Immature natural killer cell (primary cell): ENCODE measurements around the gene EMC8. TPM values are rescaled to one million over a fixed set of nuclear protein-coding genes. Genes with fewer than 3 reads are reported as not detected.
A peak's percentile ranks its signal among the peaks of the same experiment; 100 is the strongest.

Experiments
- DNase-seq, 3 donors: peaks; one replicate each; pipeline ENCODE4 v3.0.0; 2022; ENCODE audit warnings: mixed read lengths in 1 of 3
- H3K27ac Mint-ChIP-seq, 6 donors: one replicate each; pipeline ENCODE4 v1.8.0; 2020; ENCODE audit warnings: mixed read lengths in 6 of 6, mild to moderate bottlenecking in 5 of 6, inconsistent platforms in 4 of 6, moderate library complexity in 3 of 6
- H3K27me3 Mint-ChIP-seq, 3 donors: one replicate each; pipeline ENCODE4 v1.8.0; 2020 to 2021; ENCODE audit warnings: low read depth in 3 of 3, mild to moderate bottlenecking in 3 of 3, mixed read lengths in 3 of 3, moderate library complexity in 3 of 3, inconsistent platforms in 1 of 3
- H3K36me3 Mint-ChIP-seq, 3 donors: one replicate each; pipeline ENCODE4 v1.8.0; 2020; ENCODE audit warnings: mixed read lengths in 3 of 3, inconsistent platforms in 2 of 3, mild to moderate bottlenecking in 2 of 3
- H3K4me1 Mint-ChIP-seq, 2 donors: one replicate each; pipeline ENCODE4 v1.8.0; 2020; ENCODE audit warnings: inconsistent platforms in 2 of 2, mild to moderate bottlenecking in 2 of 2, mixed read lengths in 2 of 2, moderate library complexity in 1 of 2
- H3K4me3 Mint-ChIP-seq, 5 donors: one replicate each; pipeline ENCODE4 v1.8.0; 2020; ENCODE audit warnings: mild to moderate bottlenecking in 5 of 5, mixed read lengths in 5 of 5, inconsistent platforms in 3 of 5, moderate library complexity in 3 of 5
- H3K9me3 Mint-ChIP-seq, 6 donors: one replicate each; pipeline ENCODE4 v1.8.0; 2020; ENCODE audit warnings: mild to moderate bottlenecking in 6 of 6, mixed read lengths in 6 of 6, inconsistent platforms in 4 of 6, moderate library complexity in 3 of 6
- polyA plus RNA-seq, 3 donors: library from polyadenylated mRNA; unstranded; fragments of 300-500 nt; fragmentation: Illumina TruSeq; gene quantifications; one replicate each; pipeline ENCODE4 v1.2.3, GENCODE V29; 2021

The EMC8 gene
- 10 to 100 TPM; 25.4 to 34.6 (median 26.1) TPM for polyA plus RNA-seq

DNA sequence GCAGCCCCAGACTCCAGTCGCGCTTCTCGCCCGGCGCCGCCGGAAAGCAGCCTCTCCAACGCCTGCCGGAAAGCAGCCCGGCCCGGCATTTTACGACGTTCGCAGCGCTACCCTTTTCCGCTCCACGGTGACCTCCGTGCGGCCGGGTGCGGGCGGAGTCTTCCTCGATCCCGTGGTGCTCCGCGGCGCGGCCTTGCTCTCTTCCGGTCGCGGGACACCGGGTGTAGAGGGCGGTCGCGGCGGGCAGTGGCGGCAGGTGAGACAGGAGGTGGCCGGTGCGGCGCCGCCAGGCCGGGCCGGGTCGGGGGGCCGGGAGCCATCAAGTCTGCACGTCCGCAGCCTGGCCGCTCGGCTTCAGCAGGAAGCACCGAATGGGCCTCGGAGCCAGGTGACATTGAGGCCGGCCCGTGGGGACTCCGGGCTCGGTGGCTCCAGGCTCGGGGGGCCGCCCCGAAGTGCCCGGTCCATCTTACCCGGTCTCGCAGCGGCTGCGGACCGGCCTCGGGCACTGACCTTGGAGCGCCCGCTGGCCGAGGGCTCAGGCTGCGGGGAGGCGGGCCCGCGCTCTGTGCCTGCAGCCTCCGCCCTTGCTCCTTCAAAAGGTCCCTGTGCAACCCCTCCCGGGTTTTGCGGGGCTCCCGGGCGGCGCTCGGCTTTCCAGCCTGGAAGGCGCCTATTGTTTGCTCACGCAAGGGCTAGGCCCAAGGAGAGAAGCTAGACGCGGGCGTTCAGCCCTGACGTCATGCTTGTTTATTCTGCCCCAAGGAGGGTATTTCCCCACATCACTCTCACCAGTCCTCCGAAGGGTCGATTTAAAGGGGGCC is at the start of gene EMC8, which contains the start of gene COX4I1:
Gene EMC8 (minus strand): TSS at position 48 of the 824 bp plus-strand sequence. CDS start 249 bp downstream, outside the sequence.
Gene COX4I1 (plus strand): TSS at position 199 of the 824 bp plus-strand sequence. CDS start 1,511 bp downstream, outside the sequence.
- Mint-ChIP-seq H3K27me3 (peaks cover 6 to 20% (median 17%) of the 10 kb centered on the region in 3 donors), H3K9me3 (no peaks in the 10 kb centered on the region), H3K36me3 (peaks cover 11 to 29% (median 21%) of the 10 kb centered on the region in 3 donors), H3K27ac (peak within 1 kb of the TSS; percentile 78 to 96 (median 94)), H3K4me3 (peak within 1 kb of the TSS; percentile 85 to 91 (median 87)), H3K4me1 (peaks cover 55 to 72% of the 10 kb centered on the region in 2 donors)
- DNase-seq: peak; percentile 91 to 92 (median 91)

DNA sequence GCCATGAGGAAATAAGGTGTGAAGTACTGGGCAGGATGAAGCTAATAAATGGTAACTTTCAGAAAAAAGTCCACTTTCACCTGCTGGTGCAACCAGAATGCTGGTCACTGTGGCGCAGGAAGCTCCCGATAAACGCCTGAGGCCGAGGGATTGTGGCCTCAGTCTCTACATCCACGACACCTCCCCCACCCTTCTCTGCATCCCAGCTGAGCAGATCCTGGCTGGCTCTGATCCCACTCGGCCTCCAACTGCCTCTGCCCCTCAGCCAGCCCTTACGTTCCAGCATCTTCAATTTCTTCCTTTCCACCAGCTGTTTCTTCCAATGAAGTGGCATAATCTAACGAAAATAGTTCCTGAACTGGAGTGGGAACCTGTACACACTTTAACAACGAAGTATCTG is 49.6 kb upstream of the EMC8 start:
- peaks cover 0 to 4% (median 3%) of the 10 kb centered on the region in 3 donors for H3K36me3 Mint-ChIP-seq
- H3K27ac Mint-ChIP-seq: no peak overlapping the region
- no peak overlapping the region for H3K4me3 Mint-ChIP-seq
- H3K27me3 Mint-ChIP-seq: peaks cover 0 to 7% (median 2%) of the 10 kb centered on the region in 3 donors
- peaks cover 27 to 31% of the 10 kb centered on the region in 2 donors for H3K4me1 Mint-ChIP-seq
- H3K9me3 Mint-ChIP-seq: no peaks in the 10 kb centered on the region
- DNase-seq: no peak

DNA sequence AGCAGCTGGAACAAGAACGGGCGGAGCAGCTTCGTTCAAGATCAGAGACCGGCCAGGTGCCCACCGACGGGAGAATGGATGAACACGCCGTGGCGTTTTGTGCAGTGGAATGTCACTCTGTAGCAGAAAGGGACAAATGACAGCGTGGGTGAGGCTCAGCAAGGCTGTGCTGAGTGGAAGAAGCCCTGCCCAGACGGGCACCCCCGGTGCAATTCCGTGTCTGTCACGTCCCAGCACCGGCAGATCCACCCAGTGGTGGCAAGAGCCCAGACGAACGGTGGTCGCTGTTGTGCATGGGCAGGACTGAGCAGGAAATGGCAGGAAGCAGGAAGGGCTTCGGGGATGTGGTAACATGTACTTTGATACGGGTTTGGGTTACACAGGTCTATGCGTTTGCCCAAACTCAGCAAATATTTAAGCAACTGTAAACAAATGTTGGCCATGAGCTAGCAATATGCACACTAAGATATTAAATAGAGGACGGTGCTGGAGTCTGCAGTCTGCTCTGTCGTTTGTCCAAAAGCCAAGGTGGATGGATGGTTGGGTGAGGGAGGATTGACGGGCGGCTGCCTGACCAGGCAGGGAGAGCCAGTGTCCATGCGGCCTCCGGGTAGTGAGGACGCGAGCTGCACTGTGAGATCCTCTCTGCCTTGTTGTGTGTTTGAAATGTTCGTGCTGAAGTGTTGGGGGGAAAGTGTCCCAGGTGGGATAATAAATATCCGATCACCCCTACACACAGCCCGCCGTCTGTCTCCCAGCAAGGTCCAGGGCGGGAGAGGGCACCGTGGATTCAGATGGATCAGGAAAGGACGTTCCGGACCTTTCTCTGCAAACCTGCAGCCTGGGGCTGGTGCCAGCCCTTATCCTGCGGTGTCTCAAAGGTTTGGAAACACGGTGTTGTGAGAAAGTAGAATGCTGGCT is 48.6 kb upstream of the EMC8 start:
- Mint-ChIP-seq H3K36me3 (peaks cover 0 to 4% (median 3%) of the 10 kb centered on the region in 3 donors), H3K27me3 (peaks cover 0 to 7% (median 4%) of the 10 kb centered on the region in 3 donors), H3K4me1 (peaks cover 16 to 23% of the 10 kb centered on the region in 2 donors), H3K4me3 (no peak overlapping the region), H3K9me3 (no peaks in the 10 kb centered on the region), H3K27ac (no peak overlapping the region)
- DNase-seq: no peak

DNA sequence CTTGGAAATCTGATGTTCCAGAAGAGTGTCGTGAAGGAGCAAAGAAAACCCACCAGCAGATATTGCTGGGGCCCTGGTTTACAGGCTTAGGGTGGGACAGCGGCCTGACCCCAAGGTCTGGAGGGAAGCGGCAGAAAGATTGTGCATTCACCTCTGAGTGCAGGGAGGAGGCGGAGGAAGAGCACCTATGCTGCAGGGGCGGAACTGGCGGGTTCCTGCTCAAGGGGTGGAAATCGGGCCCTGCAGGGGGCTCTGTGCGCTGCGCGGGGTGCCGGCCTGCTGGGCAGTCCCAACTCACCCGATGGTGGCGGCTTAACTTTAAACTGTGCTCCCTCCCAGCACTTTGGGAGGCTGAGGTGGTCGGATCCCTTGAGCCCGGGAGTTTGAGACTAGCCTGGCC is 47.7 kb upstream of the EMC8 start:
- peaks cover 0 to 4% (median 4%) of the 10 kb centered on the region in 3 donors for H3K27me3 Mint-ChIP-seq
- H3K36me3 Mint-ChIP-seq: peaks cover 0 to 3% (median 0%) of the 10 kb centered on the region in 3 donors
- no peaks in the 10 kb centered on the region for H3K9me3 Mint-ChIP-seq
- no peak overlapping the region for H3K4me3 Mint-ChIP-seq
- H3K27ac Mint-ChIP-seq: peak overlapping the region in 1 of 6 donors; percentile 11
- H3K4me1 Mint-ChIP-seq: peaks cover 10 to 18% of the 10 kb centered on the region in 2 donors
- no peak for DNase-seq

DNA sequence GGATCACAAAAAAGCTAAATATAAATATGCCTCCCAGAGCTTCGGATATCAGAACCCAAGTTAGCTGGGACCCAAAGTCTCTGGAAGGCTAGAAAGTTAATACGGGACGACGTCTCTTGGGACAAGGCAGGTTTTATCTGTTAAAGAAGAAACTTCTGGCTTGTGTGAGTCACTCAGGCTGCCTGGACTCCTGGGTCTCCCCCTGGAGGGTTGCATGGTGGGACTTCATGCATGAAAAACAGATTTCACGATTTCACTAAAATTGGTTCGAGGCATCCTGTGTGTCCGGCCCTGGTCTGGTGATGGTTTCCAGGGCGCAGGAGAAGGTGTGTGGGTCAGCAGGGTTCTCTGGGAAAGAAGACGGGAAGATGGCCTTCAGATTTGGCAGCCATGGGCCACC is 47.1 kb upstream of the EMC8 start:
- H3K4me3 Mint-ChIP-seq: no peak overlapping the region
- peaks cover 10 to 18% of the 10 kb centered on the region in 2 donors for H3K4me1 Mint-ChIP-seq
- no peaks in the 10 kb centered on the region for H3K9me3 Mint-ChIP-seq
- peaks cover 0 to 3% (median 0%) of the 10 kb centered on the region in 3 donors for H3K36me3 Mint-ChIP-seq
- no peak for DNase-seq
- H3K27ac Mint-ChIP-seq: no peak overlapping the region
- peaks cover 0 to 4% (median 4%) of the 10 kb centered on the region in 3 donors for H3K27me3 Mint-ChIP-seq

DNA sequence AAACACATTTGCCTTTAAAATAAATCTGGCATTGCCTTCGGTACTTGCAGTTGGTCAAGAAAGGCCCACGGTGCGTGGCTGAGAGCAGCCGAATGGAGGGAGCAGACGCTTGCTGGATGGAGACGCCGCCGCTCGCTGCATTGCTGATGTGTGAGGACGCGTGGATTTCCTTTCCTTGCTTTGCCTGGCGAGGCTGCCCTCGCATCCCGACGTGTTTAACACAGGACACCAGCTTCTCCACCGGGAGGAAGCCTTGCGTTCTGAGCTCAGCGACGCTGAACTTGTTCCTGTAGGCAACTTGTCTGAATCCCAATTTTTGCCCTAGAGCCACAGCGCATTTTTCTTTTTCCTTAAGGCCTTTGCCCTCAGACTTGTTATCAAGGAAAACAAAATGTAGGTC is 45.9 kb upstream of the EMC8 start:
- Mint-ChIP-seq H3K36me3 (peaks cover 0 to 3% (median 0%) of the 10 kb centered on the region in 3 donors), H3K27me3 (peaks cover 0 to 4% (median 4%) of the 10 kb centered on the region in 3 donors), H3K4me1 (peaks cover 10 to 18% of the 10 kb centered on the region in 2 donors), H3K4me3 (no peak overlapping the region), H3K9me3 (no peaks in the 10 kb centered on the region), H3K27ac (peak overlapping the region in 2 of 6 donors; percentile 7 to 13)
- no peak for DNase-seq

DNA sequence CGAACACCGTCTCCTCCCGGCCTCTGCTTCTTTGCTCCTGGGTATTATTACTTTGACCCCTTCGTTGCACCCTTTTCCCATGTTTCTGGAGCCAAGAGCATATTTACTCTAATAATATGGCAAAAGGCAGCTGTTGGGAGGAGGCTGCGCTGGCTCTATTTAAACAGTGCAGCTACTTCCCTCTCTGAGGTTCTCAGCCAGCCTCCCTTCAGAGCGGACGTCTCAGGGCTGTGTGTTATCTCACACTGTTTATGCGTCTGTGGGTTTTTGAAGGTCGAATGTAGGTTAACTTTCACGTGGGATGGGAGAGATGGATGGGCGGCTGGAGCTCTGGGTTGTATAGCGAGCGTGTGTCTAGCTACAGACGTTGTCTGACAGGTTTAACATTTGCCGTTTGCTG is 45.4 kb upstream of the EMC8 start:
- Mint-ChIP-seq H3K27ac (peak overlapping the region in 4 of 6 donors; percentile 1 to 13 (median 8)), H3K36me3 (peaks cover 0 to 3% (median 0%) of the 10 kb centered on the region in 3 donors), H3K27me3 (peaks cover 0 to 4% (median 1%) of the 10 kb centered on the region in 3 donors), H3K4me1 (peaks cover 10 to 18% of the 10 kb centered on the region in 2 donors), H3K4me3 (peak overlapping the region in 2 of 5 donors; percentile 33 to 48), H3K9me3 (no peaks in the 10 kb centered on the region)
- peak; percentile 18 to 22 (median 21) for DNase-seq

DNA sequence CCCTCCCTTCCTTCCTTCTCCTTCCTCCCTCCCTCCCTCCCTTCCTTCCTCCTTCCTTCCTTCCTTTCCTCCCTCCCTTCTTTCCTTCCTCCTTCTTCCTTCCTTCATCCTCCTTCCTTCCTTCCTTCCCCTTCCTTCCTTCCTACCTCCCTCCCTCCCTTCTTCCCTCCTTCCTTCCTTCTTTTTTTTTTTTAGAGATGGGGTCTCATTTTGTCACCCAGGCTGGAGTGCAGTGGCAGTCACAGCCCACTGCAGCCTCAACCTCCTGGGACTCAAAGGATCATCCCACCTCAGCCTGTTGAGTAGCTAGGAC is 44.8 kb upstream of the EMC8 start:
- H3K27me3 Mint-ChIP-seq: peaks cover 0 to 6% (median 0%) of the 10 kb centered on the region in 3 donors
- H3K4me1 Mint-ChIP-seq: peaks cover 10 to 18% of the 10 kb centered on the region in 2 donors
- DNase-seq: no peak
- no peaks in the 10 kb centered on the region for H3K9me3 Mint-ChIP-seq
- H3K4me3 Mint-ChIP-seq: no peak overlapping the region
- no peak overlapping the region for H3K27ac Mint-ChIP-seq
- H3K36me3 Mint-ChIP-seq: peaks cover 0 to 3% (median 0%) of the 10 kb centered on the region in 3 donors

DNA sequence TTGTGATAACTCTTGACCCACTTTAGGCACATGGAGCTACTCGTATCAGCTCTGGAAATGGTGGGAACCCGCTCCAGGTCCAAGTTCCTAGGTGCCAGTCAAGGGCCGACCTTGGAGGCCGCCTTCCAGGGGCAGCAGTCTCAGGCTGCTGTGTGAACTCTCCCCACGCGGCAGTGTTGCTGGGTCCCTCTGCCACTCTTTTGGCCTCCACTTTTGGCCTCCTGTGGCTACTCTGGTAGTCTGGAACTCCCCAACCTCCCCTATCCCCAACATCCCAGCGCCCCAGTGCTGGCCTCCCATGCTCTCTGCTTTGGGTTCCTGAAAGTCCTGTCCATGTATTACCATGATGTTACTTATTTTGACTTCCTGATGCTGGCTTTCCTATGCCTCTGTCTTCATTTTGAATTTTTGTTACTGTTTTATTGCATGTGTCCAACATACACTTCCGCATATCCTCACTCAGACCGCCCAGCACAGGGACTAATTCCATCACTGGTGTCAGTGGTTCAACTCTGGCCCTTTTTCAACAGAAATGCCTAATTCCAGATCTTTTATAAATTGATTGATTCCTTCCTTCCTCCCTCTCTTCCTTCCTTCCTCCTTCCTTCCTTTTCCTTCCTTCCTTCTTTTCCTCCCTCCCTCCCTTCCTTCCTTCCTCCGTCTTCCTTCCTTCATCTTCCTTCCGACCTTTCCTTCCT is 44.3 kb upstream of the EMC8 start:
- no peak overlapping the region for H3K4me3 Mint-ChIP-seq
- H3K36me3 Mint-ChIP-seq: peaks cover 0 to 3% (median 0%) of the 10 kb centered on the region in 3 donors
- no peak for DNase-seq
- H3K27me3 Mint-ChIP-seq: peaks cover 0 to 7% (median 0%) of the 10 kb centered on the region in 3 donors
- H3K4me1 Mint-ChIP-seq: peaks cover 10 to 18% of the 10 kb centered on the region in 2 donors
- H3K27ac Mint-ChIP-seq: no peak overlapping the region
- no peaks in the 10 kb centered on the region for H3K9me3 Mint-ChIP-seq

DNA sequence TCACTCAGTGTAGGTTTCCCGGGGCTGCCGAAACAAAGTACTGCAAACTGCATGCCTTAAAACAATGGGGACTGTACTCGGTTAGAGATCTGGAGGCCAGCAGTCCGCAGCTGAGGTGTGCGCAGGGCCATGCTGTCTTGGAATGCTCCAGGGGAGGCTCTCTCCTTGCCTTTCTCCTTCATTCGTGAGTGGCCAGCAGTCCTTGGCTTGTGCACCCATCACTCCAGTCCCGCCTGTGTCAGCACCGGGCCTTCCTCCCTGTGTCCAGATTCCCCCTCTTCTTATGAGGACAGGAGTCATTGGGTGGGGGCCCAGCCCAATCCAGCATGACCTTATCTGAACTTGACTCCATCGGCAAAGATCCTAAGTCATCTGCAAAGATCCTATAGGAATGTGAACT is 43.5 kb upstream of the EMC8 start:
- Mint-ChIP-seq H3K4me3 (no peak overlapping the region), H3K27me3 (peaks cover 0 to 7% (median 0%) of the 10 kb centered on the region in 3 donors), H3K4me1 (peaks cover 10 to 18% of the 10 kb centered on the region in 2 donors), H3K27ac (no peak overlapping the region), H3K36me3 (peaks cover 0 to 3% (median 0%) of the 10 kb centered on the region in 3 donors), H3K9me3 (no peaks in the 10 kb centered on the region)
- no peak for DNase-seq

DNA sequence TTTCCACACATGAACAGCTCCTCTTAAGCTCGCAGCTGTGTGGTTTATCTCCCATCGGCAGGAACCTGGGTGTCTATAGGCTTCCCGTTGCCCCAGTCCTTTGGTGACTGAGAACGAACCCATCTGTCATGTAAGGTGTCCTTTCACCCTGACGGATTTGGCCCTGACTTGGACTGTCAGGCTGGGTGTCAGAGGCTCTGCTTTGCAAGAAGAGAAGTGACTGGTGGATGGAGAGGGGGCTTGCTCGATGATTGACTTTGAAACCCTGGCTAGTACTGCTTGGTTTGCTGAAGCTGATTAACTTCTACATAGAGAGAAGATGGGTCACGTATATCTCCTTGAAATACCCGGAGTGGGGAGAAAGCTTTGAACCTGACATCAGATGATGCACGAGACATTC is 43.1 kb upstream of the EMC8 start:
- H3K36me3 Mint-ChIP-seq: peaks cover 0 to 3% (median 0%) of the 10 kb centered on the region in 3 donors
- peaks cover 0 to 7% (median 0%) of the 10 kb centered on the region in 3 donors for H3K27me3 Mint-ChIP-seq
- no peak for DNase-seq
- H3K4me1 Mint-ChIP-seq: peaks cover 10 to 15% of the 10 kb centered on the region in 2 donors
- no peaks in the 10 kb centered on the region for H3K9me3 Mint-ChIP-seq
- no peak overlapping the region for H3K27ac Mint-ChIP-seq
- H3K4me3 Mint-ChIP-seq: no peak overlapping the region

DNA sequence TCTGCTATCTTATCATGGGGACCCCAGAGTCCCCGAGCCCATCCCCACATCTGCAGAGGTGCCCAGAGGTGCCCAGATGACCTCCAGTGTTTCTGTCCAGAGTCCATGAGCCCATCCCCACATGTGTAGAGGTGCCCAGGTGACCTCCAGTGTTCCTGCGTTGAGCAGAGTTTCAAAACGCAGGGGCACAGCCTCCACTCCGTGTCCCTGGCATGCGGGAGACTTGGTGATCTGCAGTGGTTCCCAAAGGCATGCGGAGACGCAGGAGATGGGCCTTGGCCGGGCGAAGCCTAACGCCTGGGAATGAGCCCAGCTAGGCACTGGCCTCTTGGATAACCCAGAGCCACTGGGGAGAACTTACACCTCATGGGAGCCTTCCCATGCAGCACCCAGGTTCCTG is 41.5 kb upstream of the EMC8 start:
- H3K27me3 Mint-ChIP-seq: peaks cover 0 to 5% (median 0%) of the 10 kb centered on the region in 3 donors
- H3K27ac Mint-ChIP-seq: peak overlapping the region in 1 of 6 donors; percentile 30
- H3K9me3 Mint-ChIP-seq: no peaks in the 10 kb centered on the region
- H3K4me1 Mint-ChIP-seq: peaks cover 9 to 10% of the 10 kb centered on the region in 2 donors
- H3K4me3 Mint-ChIP-seq: no peak overlapping the region
- DNase-seq: no peak
- no peaks in the 10 kb centered on the region for H3K36me3 Mint-ChIP-seq

DNA sequence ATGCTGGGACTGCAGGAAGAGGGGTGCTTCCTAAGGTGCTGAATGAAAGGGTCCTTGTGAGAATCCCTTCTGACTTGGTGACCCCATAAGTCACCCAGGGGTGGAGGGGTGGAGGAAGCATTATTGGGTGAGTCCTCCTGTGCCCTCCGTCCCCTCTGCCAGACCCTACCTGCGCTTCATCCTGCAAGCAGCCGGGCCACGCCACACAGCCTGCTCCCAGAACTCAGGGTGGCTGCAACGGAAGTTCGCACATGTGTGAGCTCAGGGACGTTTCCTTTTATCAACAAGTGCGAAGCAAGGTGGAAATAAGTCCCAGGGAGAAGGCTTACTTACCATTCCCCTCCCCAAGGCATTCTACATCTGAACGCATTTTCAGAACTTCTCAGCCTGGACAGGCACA is 41.1 kb upstream of the EMC8 start:
- H3K4me3 Mint-ChIP-seq: no peak overlapping the region
- no peak for DNase-seq
- peaks cover 9 to 10% of the 10 kb centered on the region in 2 donors for H3K4me1 Mint-ChIP-seq
- no peaks in the 10 kb centered on the region for H3K36me3 Mint-ChIP-seq
- H3K9me3 Mint-ChIP-seq: no peaks in the 10 kb centered on the region
- peaks cover 0 to 5% (median 1%) of the 10 kb centered on the region in 3 donors for H3K27me3 Mint-ChIP-seq
- no peak overlapping the region for H3K27ac Mint-ChIP-seq
